Upper lobe of left lung (tissue), 4 donors: Measurements from ENCODE around the gene GALNT18.

Source experiments
- CTCF ChIP-seq, 6 experiments: fragments of 450-650 bp in 4 of 6; fragments of 200-600 bp in 2 of 6; sonication (generic) in 2 of 6; IDR thresholded peaks; one replicate each; pipeline ENCODE4 v1.5.1; 2016 to 2019; ENCODE audit warnings: antibody characterized with exemption in 6 of 6
- EP300 ChIP-seq, 4 donors: sonication (generic); formaldehyde crosslinking; IDR thresholded peaks; one replicate each; pipeline ENCODE4 v1.5.1; 2017; ENCODE audit warnings: antibody characterized with exemption in 4 of 4, control low read depth in 2 of 4
- POLR2A ChIP-seq, 4 donors: fragments of 450-650 bp; IDR thresholded peaks; one replicate each; pipeline ENCODE4 v1.5.1; 2016 to 2017; ENCODE audit warnings: antibody characterized with exemption in 4 of 4, mild to moderate bottlenecking in 2 of 4
- POLR2AphosphoS5 ChIP-seq, 2 donors: sonication (generic); formaldehyde crosslinking; IDR thresholded peaks; one replicate each; pipeline ENCODE4 v1.5.1; 2017; ENCODE audit warnings: antibody characterized with exemption in 2 of 2

GRCh38 chr11:11313426-11313825, 308.4 kb downstream of the GALNT18 start:
- no peak for TF ChIP-seq POLR2A (IDR thresholded peaks at IDR 0.05)
- TF ChIP-seq CTCF (IDR thresholded peaks at IDR 0.05): no peak
- peak; percentile 56 to 67 for TF ChIP-seq POLR2AphosphoS5 (IDR thresholded peaks at IDR 0.05)
- TF ChIP-seq EP300 (IDR thresholded peaks at IDR 0.05): peak in 1 of 4 donors; percentile 59
